ENCODE results near the gene TRPT1.

Gene TRPT1

GRCh38 chr11:64208796-64209562, 17.0 kb downstream of the TRPT1 start:
- no peak for FAIRE-seq
- DNase-seq (ENCODE audit: insufficient read length), result no peak
- TF ChIP-seq TAF1 (IDR thresholded peaks at IDR 0.05; ENCODE audit: borderline replicate concordance, low read depth, low read length), result no peak

GRCh38 chr11:64208086-64208795, 17.7 kb downstream of the TRPT1 start:
- FAIRE-seq (no peak), DNase-seq (ENCODE audit: insufficient read length) (no peak)
- TF ChIP-seq POLR2AphosphoS5 (IDR thresholded peaks at IDR 0.05; ENCODE audit: low read depth, low read length), result no peak
- no peak for TF ChIP-seq POLR2A (IDR thresholded peaks at IDR 0.05; ENCODE audit: low read depth, low read length)
- TF ChIP-seq TAF1 (IDR thresholded peaks at IDR 0.05; ENCODE audit: borderline replicate concordance, low read depth, low read length), result no peak

GRCh38 chr11:64207256-64208085, 18.5 kb downstream of the TRPT1 start:
- TF ChIP-seq POLR2A (IDR thresholded peaks at IDR 0.05; ENCODE audit: low read depth, low read length) (peak; percentile 85), TAF1 (IDR thresholded peaks at IDR 0.05; ENCODE audit: borderline replicate concordance, low read depth, low read length) (peak; percentile 60), POLR2AphosphoS5 (IDR thresholded peaks at IDR 0.05; ENCODE audit: low read depth, low read length) (peak; percentile 93)
- FAIRE-seq, result peak; percentile 98
- peak; percentile 97 for DNase-seq (ENCODE audit: insufficient read length)

GRCh38 chr11:64206457-64207255, 19.3 kb downstream of the TRPT1 start, which contains the start of gene FERMT3:
FERMT3 (plus strand) TSS chr11:64206721; CDS start chr11:64207365, 644 bp downstream.
- FAIRE-seq (no peak), DNase-seq (ENCODE audit: insufficient read length) (peak; percentile 72)
- TF ChIP-seq POLR2A (IDR thresholded peaks at IDR 0.05; ENCODE audit: low read depth, low read length), result 0 out of 2 replicates have a peak, but pooled peaks have one; percentile 52
- peak; percentile 19 for TF ChIP-seq POLR2AphosphoS5 (IDR thresholded peaks at IDR 0.05; ENCODE audit: low read depth, low read length)
- TF ChIP-seq TAF1 (IDR thresholded peaks at IDR 0.05; ENCODE audit: borderline replicate concordance, low read depth, low read length), result peak; percentile 43; the same call in 1 of the 2 replicates

GRCh38 chr11:64204464-64204989, 21.5 kb downstream of the TRPT1 start:
- FAIRE-seq, result peak; percentile 86
- peak; percentile 79 for DNase-seq (ENCODE audit: insufficient read length)
- TF ChIP-seq POLR2A (IDR thresholded peaks at IDR 0.05; ENCODE audit: low read depth, low read length) (no peak), TAF1 (IDR thresholded peaks at IDR 0.05; ENCODE audit: borderline replicate concordance, low read depth, low read length) (no peak), POLR2AphosphoS5 (IDR thresholded peaks at IDR 0.05; ENCODE audit: low read depth, low read length) (no peak)

- DNase-seq (ENCODE audit: insufficient read length), result no peak
- TF ChIP-seq POLR2AphosphoS5 (IDR thresholded peaks at IDR 0.05; ENCODE audit: low read depth, low read length) (no peak), POLR2A (IDR thresholded peaks at IDR 0.05; ENCODE audit: low read depth, low read length) (no peak), TAF1 (IDR thresholded peaks at IDR 0.05; ENCODE audit: borderline replicate concordance, low read depth, low read length) (no peak)
- no peak for FAIRE-seq
Measured at GRCh38 chr11:64204080-64204440, 21.9 kb downstream of the TRPT1 start.

GRCh38 chr11:64203421-64204079, 22.4 kb downstream of the TRPT1 start:
- DNase-seq (ENCODE audit: insufficient read length), result no peak
- no peak for FAIRE-seq
- no peak for TF ChIP-seq POLR2A (IDR thresholded peaks at IDR 0.05; ENCODE audit: low read depth, low read length)

GRCh38 chr11:64202992-64203391, 23.0 kb downstream of the TRPT1 start:
- DNase-seq (ENCODE audit: insufficient read length) (no peak), FAIRE-seq (no peak)
- TF ChIP-seq POLR2A (IDR thresholded peaks at IDR 0.05; ENCODE audit: low read depth, low read length) (no peak), POLR2AphosphoS5 (IDR thresholded peaks at IDR 0.05; ENCODE audit: low read depth, low read length) (no peak), TAF1 (IDR thresholded peaks at IDR 0.05; ENCODE audit: borderline replicate concordance, low read depth, low read length) (no peak)

GRCh38 chr11:64201543-64201942, 24.4 kb downstream of the TRPT1 start:
- no peak for FAIRE-seq
- no peak for DNase-seq (ENCODE audit: insufficient read length)
- TF ChIP-seq POLR2A (IDR thresholded peaks at IDR 0.05; ENCODE audit: low read depth, low read length), result no peak
- no peak for TF ChIP-seq POLR2AphosphoS5 (IDR thresholded peaks at IDR 0.05; ENCODE audit: low read depth, low read length)
- TF ChIP-seq TAF1 (IDR thresholded peaks at IDR 0.05; ENCODE audit: borderline replicate concordance, low read depth, low read length), result no peak

- TF ChIP-seq TAF1 (IDR thresholded peaks at IDR 0.05; ENCODE audit: borderline replicate concordance, low read depth, low read length), result no peak
- TF ChIP-seq POLR2A (IDR thresholded peaks at IDR 0.05; ENCODE audit: low read depth, low read length), result no peak
- TF ChIP-seq POLR2AphosphoS5 (IDR thresholded peaks at IDR 0.05; ENCODE audit: low read depth, low read length), result no peak
- no peak for DNase-seq (ENCODE audit: insufficient read length)
- no peak for FAIRE-seq
Measured at GRCh38 chr11:64198511-64198910, 27.5 kb downstream of the TRPT1 start.
